Measurements from ENCODE around the gene FUT6.

The FUT6 gene

GRCh38 chr19:5826531-5827341, 12.8 kb downstream of the FUT6 start:
- TF ChIP-seq CTCF (conservative IDR thresholded peaks at IDR 0.05; ENCODE audit: low read length), result 0 out of 2 replicates have a peak, but pooled peaks have one; percentile 30
- TF ChIP-seq EZH2phosphoT487 (IDR thresholded peaks at IDR 0.05; ENCODE audit: borderline replicate concordance), result no peak
- no peaks in the 10 kb centered on the region for H3K36me3 ChIP-seq (ENCODE audit: insufficient read depth, low read length)
- peaks cover 10% of the 10 kb centered on the region for H3K4me1 ChIP-seq (ENCODE audit: insufficient read depth, low read length, poor library complexity, severe bottlenecking)
- peak overlapping the region; percentile 58 for H3K4me3 ChIP-seq (ENCODE audit: low read length, poor library complexity, severe bottlenecking)
- no peaks in the 10 kb centered on the region for H3K79me2 ChIP-seq (ENCODE audit: insufficient read depth, low read length)
- no peaks in the 10 kb centered on the region for H3K9me3 ChIP-seq (ENCODE audit: insufficient read depth, low read depth, low read length)
- no peaks in the 10 kb centered on the region for H3F3A ChIP-seq (ENCODE audit: low read depth)
- no peak overlapping the region for H3K9ac ChIP-seq (ENCODE audit: low read depth, low read length, poor library complexity, severe bottlenecking)
- H3K4me2 ChIP-seq (ENCODE audit: low read depth, low read length, poor library complexity, severe bottlenecking), result peak overlapping the region; percentile 64
- no peaks in the 10 kb centered on the region for H3K27me3 ChIP-seq (ENCODE audit: insufficient read depth, low read length, poor library complexity, severe bottlenecking)
- H2AFZ ChIP-seq (ENCODE audit: low read length), result peak overlapping the region; percentile 74
- no peaks in the 10 kb centered on the region for H4K20me1 ChIP-seq (ENCODE audit: insufficient read depth, low read length, poor library complexity, severe bottlenecking)
- no peaks in the 10 kb centered on the region for H3K9me2 ChIP-seq (replicated peaks; ENCODE audit: low read depth, low read length)

- Histone ChIP-seq H3K9ac (ENCODE audit: low read depth, low read length, poor library complexity, severe bottlenecking) (no peak overlapping the region), H4K20me1 (ENCODE audit: insufficient read depth, low read length, poor library complexity, severe bottlenecking) (no peaks in the 10 kb centered on the region), H3K4me3 (ENCODE audit: low read length, poor library complexity, severe bottlenecking) (no peak overlapping the region), H3K9me2 (replicated peaks; ENCODE audit: low read depth, low read length) (no peaks in the 10 kb centered on the region), H3F3A (ENCODE audit: low read depth) (no peaks in the 10 kb centered on the region), H3K27me3 (ENCODE audit: insufficient read depth, low read length, poor library complexity, severe bottlenecking) (no peaks in the 10 kb centered on the region), H2AFZ (ENCODE audit: low read length) (no peak overlapping the region), H3K9me3 (ENCODE audit: insufficient read depth, low read depth, low read length) (no peaks in the 10 kb centered on the region), H3K4me1 (ENCODE audit: insufficient read depth, low read length, poor library complexity, severe bottlenecking) (peaks cover 10% of the 10 kb centered on the region), H3K36me3 (ENCODE audit: insufficient read depth, low read length) (no peaks in the 10 kb centered on the region), H3K4me2 (ENCODE audit: low read depth, low read length, poor library complexity, severe bottlenecking) (no peak overlapping the region), H3K79me2 (ENCODE audit: insufficient read depth, low read length) (no peaks in the 10 kb centered on the region)
- no peak for TF ChIP-seq CTCF (conservative IDR thresholded peaks at IDR 0.05; ENCODE audit: low read length)
- no peak for TF ChIP-seq EZH2phosphoT487 (IDR thresholded peaks at IDR 0.05; ENCODE audit: borderline replicate concordance)
Observed at GRCh38 chr19:5825178-5825577, 14.3 kb downstream of the FUT6 start.

- H3K4me3 ChIP-seq (ENCODE audit: low read length, poor library complexity, severe bottlenecking), result no peak overlapping the region
- no peaks in the 10 kb centered on the region for H3K9me2 ChIP-seq (replicated peaks; ENCODE audit: low read depth, low read length)
- no peak overlapping the region for H2AFZ ChIP-seq (ENCODE audit: low read length)
- no peaks in the 10 kb centered on the region for H3K79me2 ChIP-seq (ENCODE audit: insufficient read depth, low read length)
- TF ChIP-seq EZH2phosphoT487 (IDR thresholded peaks at IDR 0.05; ENCODE audit: borderline replicate concordance) (no peak), CTCF (conservative IDR thresholded peaks at IDR 0.05; ENCODE audit: low read length) (no peak)
- no peaks in the 10 kb centered on the region for H3K27me3 ChIP-seq (ENCODE audit: insufficient read depth, low read length, poor library complexity, severe bottlenecking)
- no peaks in the 10 kb centered on the region for H4K20me1 ChIP-seq (ENCODE audit: insufficient read depth, low read length, poor library complexity, severe bottlenecking)
- H3K9ac ChIP-seq (ENCODE audit: low read depth, low read length, poor library complexity, severe bottlenecking), result no peak overlapping the region
- H3K4me1 ChIP-seq (ENCODE audit: insufficient read depth, low read length, poor library complexity, severe bottlenecking), result peaks cover 10% of the 10 kb centered on the region
- no peaks in the 10 kb centered on the region for H3F3A ChIP-seq (ENCODE audit: low read depth)
- no peaks in the 10 kb centered on the region for H3K36me3 ChIP-seq (ENCODE audit: insufficient read depth, low read length)
- no peak overlapping the region for H3K4me2 ChIP-seq (ENCODE audit: low read depth, low read length, poor library complexity, severe bottlenecking)
- H3K9me3 ChIP-seq (ENCODE audit: insufficient read depth, low read depth, low read length), result no peaks in the 10 kb centered on the region
Observed at GRCh38 chr19:5824751-5825150, 14.8 kb downstream of the FUT6 start.

Measured in Loucy (cell line).